GM12878 (cell line): ENCODE results near the gene ALS2. TPM values are rescaled to one million over a fixed set of nuclear protein-coding genes. Genes with fewer than 3 reads are reported as not detected.

ENCODE experiments used
- ATAC-seq: fragments of 200-7000 bp; cut with Tn5 transposase; 3 replicates; pipeline ENCODE4 v1.9.1; 2020; ENCODE audit warnings: mild to moderate bottlenecking, moderate library complexity
- BruUV-seq: library from RNA; stranded (reverse); fragments of 400-500 nt; replicated peaks from 2 replicates; lab custom pipeline; 2021; lab: Mats Ljungman, UMichigan
- CTCF ChIA-PET: fragments of 300-600 bp; sonication (Branson Sonifier 250); formaldehyde crosslinking; extraction: SDS; loops from one replicate; lab custom pipeline; 2021; ENCODE audit warnings: inconsistent platforms; lab: Yijun Ruan, JAX
- POLR2A ChIA-PET: fragments of 350-600 bp; formaldehyde crosslinking; extraction: SDS; loops from one replicate; lab custom pipeline; 2021; ENCODE audit warnings: inconsistent platforms; lab: Charles Lee
- RAD21 ChIA-PET: fragments of 300-600 bp; sonication (Branson Sonifier 250); formaldehyde crosslinking; loops from one replicate; lab custom pipeline; 2023; ENCODE audit warnings: antibody characterized with exemption; ENCODE audit not compliant: unreplicated experiment; lab: Charles Lee
- SMC1A ChIA-PET: fragments of 300-600 bp; sonication (Branson Sonifier 250); formaldehyde crosslinking; loops from one replicate; lab custom pipeline; 2023; ENCODE audit not compliant: unreplicated experiment, uncharacterized antibody; lab: Charles Lee
- DNase-seq: peaks from one replicate; pipeline ENCODE4 v3.0.0-alpha.2; 2011; ENCODE audit warnings: low read depth, low spot score
- FAIRE-seq: peaks from 3 replicates; lab custom pipeline; 2011; peaks lifted over from hg19 to GRCh38; lab: Jason Lieb, UNC
- H2AFZ ChIP-seq: 2 replicates; pipeline ENCODE4 v1.6.0; 2011; ENCODE audit warnings: low read depth, low read length, control low read depth; ENCODE audit not compliant: control insufficient read depth
- H3K27ac ChIP-seq: 2 replicates; pipeline ENCODE4 v1.5.1; 2011; ENCODE audit warnings: control low read depth; ENCODE audit not compliant: control insufficient read depth, insufficient read depth
- H3K27me3 ChIP-seq, 2 experiments: replicated peaks in 1 of 2; 2 replicates each; pipeline versions ENCODE4 v1.6.0 to v1.6.1; 2011; ENCODE audit warnings: low read length in 1 of 2; ENCODE audit not compliant: control insufficient read depth in 2 of 2, insufficient read depth in 2 of 2
- H3K36me3 ChIP-seq, 2 experiments: 2 replicates each; pipeline ENCODE4 v1.5.1; 2011; ENCODE audit warnings: low read length in 1 of 2; ENCODE audit not compliant: control insufficient read depth in 2 of 2, insufficient read depth in 2 of 2
- H3K4me1 ChIP-seq: 2 replicates; pipeline ENCODE4 v1.6.1; 2011; ENCODE audit warnings: mild to moderate bottlenecking, low read length, moderate library complexity, mixed read lengths; ENCODE audit not compliant: control insufficient read depth, insufficient read depth
- H3K4me2 ChIP-seq: 2 replicates; pipeline ENCODE4 v1.6.0; 2011; ENCODE audit warnings: control low read depth; ENCODE audit not compliant: control insufficient read depth, insufficient read depth
- H3K4me3 ChIP-seq: fragments of 200-600 bp; sonication (generic); 2 replicates; pipeline ENCODE4 v1.5.1; 2016
- H3K79me2 ChIP-seq: 2 replicates; pipeline ENCODE4 v1.6.0; 2011; ENCODE audit warnings: low read length; ENCODE audit not compliant: control insufficient read depth, insufficient read depth
- H3K9ac ChIP-seq: 2 replicates; pipeline ENCODE4 v1.8.0; 2011; ENCODE audit warnings: low read length, control low read depth, mixed read lengths; ENCODE audit not compliant: control insufficient read depth, insufficient read depth
- H3K9me3 ChIP-seq: replicated peaks from 3 replicates; pipeline ENCODE4 v1.5.1; 2011; ENCODE audit warnings: mild to moderate bottlenecking, low read length; ENCODE audit not compliant: control insufficient read depth, insufficient read depth
- H4K20me1 ChIP-seq: 2 replicates; pipeline ENCODE4 v1.6.0; 2011; ENCODE audit not compliant: control insufficient read depth, insufficient read depth
- BCLAF1 ChIP-seq: fragments of 450-650 bp; IDR thresholded peaks from 2 replicates; pipeline ENCODE4 v1.6.1; 2017; ENCODE audit warnings: antibody characterized with exemption, mild to moderate bottlenecking, moderate library complexity
- CREB1 ChIP-seq: IDR thresholded peaks from 2 replicates; pipeline ENCODE4 v1.6.1; 2012; ENCODE audit warnings: low read depth, mild to moderate bottlenecking, inconsistent platforms
- EGR1 ChIP-seq, 2 experiments: IDR thresholded peaks; 1 replicate in 1 of 2; 2 replicates in 1 of 2; pipeline ENCODE4 v1.6.1; 2011 to 2012; ENCODE audit warnings: low read depth in 2 of 2, low read length in 2 of 2, borderline replicate concordance in 1 of 2, mild to moderate bottlenecking in 1 of 2, moderate library complexity in 1 of 2
- ELK1 ChIP-seq: IDR thresholded peaks from 2 replicates; pipeline ENCODE4 v1.6.1; 2012; ENCODE audit warnings: low read depth, low read length, improper control_type of control experiment
- HDAC6 ChIP-seq: fragments of 200-600 bp; sonication (generic); IDR thresholded peaks from one replicate; pipeline ENCODE4 v1.8.0; 2017; ENCODE audit warnings: antibody characterized with exemption; ENCODE audit not compliant: unreplicated experiment
- MAX ChIP-seq: IDR thresholded peaks from 2 replicates; pipeline ENCODE4 v1.6.1; 2012; ENCODE audit warnings: low read depth, low read length, improper control_type of control experiment
- MLLT1 ChIP-seq: fragments of 450-650 bp; IDR thresholded peaks from 2 replicates; pipeline ENCODE4 v1.6.1; 2016; ENCODE audit warnings: mild to moderate bottlenecking
- RCOR1 ChIP-seq: conservative IDR thresholded peaks from 2 replicates; pipeline ENCODE4 v1.6.1; 2012; ENCODE audit warnings: low read depth, low read length, improper control_type of control experiment
- USF2 ChIP-seq: IDR thresholded peaks from 2 replicates; pipeline ENCODE4 v1.6.1; 2011; ENCODE audit warnings: low read depth, low read length, improper control_type of control experiment, borderline replicate concordance
- ZBTB33 ChIP-seq: fragments of 450-650 bp; IDR thresholded peaks from 2 replicates; pipeline ENCODE4 v1.6.1; 2017; ENCODE audit warnings: mild to moderate bottlenecking
- ZNF622 ChIP-seq: fragments of 450-650 bp; IDR thresholded peaks from 2 replicates; pipeline ENCODE4 v1.6.1; 2017; ENCODE audit warnings: mild to moderate bottlenecking, inconsistent platforms
- WGBS: methylation state at CpG from one replicate; pipeline ENCODE4 v1.1.6; 2016; ENCODE audit warnings: low lambda C conversion rate; ENCODE audit not compliant: insufficient replicate concordance, insufficient coverage; ENCODE audit errors: missing lambda C conversion rate; 5-methylcytosine and 5-hydroxymethylcytosine counted together
- in situ Hi-C: fragments of 300-500 bp; cut with MboI; formaldehyde crosslinking; loops from 9 replicates; pipeline ENCODE4 v1.14.3; 2018; ENCODE audit warnings: mixed read lengths
- intact Hi-C: fragments of 100-400 bp; cut with micrococcal nuclease; formaldehyde crosslinking; loops from one replicate; pipeline ENCODE4 v1.14.2; 2022; ENCODE audit not compliant: unreplicated experiment
- polyA plus RNA-seq, 11 experiments: library from polyadenylated mRNA; depleted of rRNA in 4 of 11; unstranded in 6 of 11; stranded (reverse) in 5 of 11; fragments of >200 nt; fragmentation: Nextera tagmentation in 4 of 11; fragmentation: Illumina TruSeq in 1 of 11; extraction: Ambion mirVana in 4 of 11; extraction: Trizol in 1 of 11; gene quantifications; 1 replicate in 1 of 11; 2 replicates in 10 of 11; pipeline versions ENCODE4 v1.2.1 to v1.2.3, GENCODE V29; 2011 to 2016; ENCODE audit warnings: inconsistent platforms in 2 of 11, missing spikeins in 2 of 11, low read depth in 1 of 11
- total RNA-seq, 4 experiments: library from RNA; depleted of rRNA in 3 of 4; stranded (reverse); fragments of >200 nt in 3 of 4; fragmentation: Illumina TruSeq in 1 of 4; extraction: Trizol in 1 of 4; gene quantifications; 2 replicates each; pipeline versions ENCODE4 v1.2.1 to v1.2.3, GENCODE V29; 2013 to 2021

ALS2 gene
- total and polyA plus RNA-seq, 10 of the 15 experiments (the other 5 are each of a cell fraction or from before 2014, with no cell fraction given): 2.4 to 10.4 (median 7.7) TPM

- H3K9me3 ChIP-seq: no peaks in the 10 kb centered on the region
- ChIA-PET CTCF (no interaction called here), RAD21 (no interaction called here), SMC1A (interaction anchor here (1.3 to 1.4 kb wide), 2 partner anchors 11 kb away, joined by 3 to 5 read pairs; no protein-coding TSS in a partner anchor), POLR2A (interaction anchor here (0.9 kb wide), 1 partner anchor 47 kb away, joined by 3 read pairs; no protein-coding TSS in a partner anchor)
- no peak overlapping the region for H2AFZ ChIP-seq
- DNase-seq: no peak
- no peaks in the 10 kb centered on the region for H3K79me2 ChIP-seq
- 52% methylated on average over 2 of the region's 2 CpGs for WGBS
- H3K27ac ChIP-seq: no peak overlapping the region
- no peak overlapping the region for H3K9ac ChIP-seq
- intact Hi-C loops: no loop called here
- H3K4me2 ChIP-seq: no peak overlapping the region
- FAIRE-seq: no peak
- no peak for ATAC-seq
- no TSS peak for BruUV-seq
- no peaks in the 10 kb centered on the region for H4K20me1 ChIP-seq
- no peak overlapping the region for H3K4me3 ChIP-seq
- no peaks in the 10 kb centered on the region; the same call in 1 of the 2 replicates for H3K4me1 ChIP-seq
- no peaks in the 10 kb centered on the region for H3K27me3 ChIP-seq
- in situ Hi-C loops: no loop called here
- no peaks in the 10 kb centered on the region for H3K36me3 ChIP-seq
- TF ChIP-seq RCOR1: no peak
- no peak for TF ChIP-seq USF2
- TF ChIP-seq MLLT1: no peak
- no peak for TF ChIP-seq ZNF622
- no peak for TF ChIP-seq MAX
- TF ChIP-seq CREB1: no peak
- no peak for TF ChIP-seq BCLAF1
- TF ChIP-seq ELK1: no peak
- no peak for TF ChIP-seq EGR1 (IDR thresholded peaks at IDR 0.05; ENCODE audit: borderline replicate concordance in 1 of 2, low read depth in 2 of 2, low read length in 2 of 2)
- no peak for TF ChIP-seq HDAC6
- TF ChIP-seq ZBTB33: no peak
Observed at GRCh38 chr2:201697899-201698298, 82.8 kb downstream of the ALS2 start.
